ENCODE results near the gene RIPK4.

RIPK4 gene

DNA sequence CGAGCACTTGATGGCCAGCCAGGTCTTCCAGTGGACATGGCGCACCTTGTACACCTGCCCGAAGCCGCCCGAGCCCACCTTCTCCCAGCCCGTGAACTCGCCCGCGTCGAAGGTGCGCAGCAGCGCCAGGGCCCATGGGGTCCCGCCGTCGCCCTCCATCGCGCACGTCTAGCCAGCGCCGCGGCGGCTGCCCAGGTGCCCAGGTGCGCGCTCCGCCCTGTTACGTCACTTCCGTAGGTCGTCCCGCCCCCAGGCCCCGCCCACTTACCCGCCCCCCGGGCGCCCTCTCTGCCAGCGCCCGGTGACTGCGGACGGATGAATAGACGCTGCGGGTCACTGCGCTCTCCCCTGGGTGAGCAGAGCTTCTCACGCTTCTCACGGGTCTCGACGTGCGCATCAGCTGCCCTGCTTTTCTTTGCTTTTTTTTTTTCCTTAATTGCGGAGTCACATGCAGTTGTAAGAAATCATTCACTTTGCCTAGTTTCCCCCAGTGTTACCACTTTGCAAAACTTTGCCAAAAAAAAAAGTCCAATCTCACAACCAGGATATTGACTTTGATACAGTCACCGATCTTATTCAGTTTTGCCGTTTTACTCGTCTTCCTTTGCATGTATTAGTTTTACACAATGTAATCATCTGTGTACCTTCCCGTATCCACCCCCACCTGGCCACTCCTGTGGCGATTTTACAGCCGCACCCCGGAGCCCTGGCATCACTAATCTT, at the start of gene RIPK4:
TSS of gene RIPK4 (minus strand) at position 170 of the 723 bp plus-strand sequence. CDS start at position 159, 11 bp downstream.
- peak within 1 kb of the TSS; percentile 95 for H3K27ac ChIP-seq
- H3K36me3 ChIP-seq (ENCODE audit: insufficient read depth, low read length): peaks cover 7% of the 10 kb centered on the region; the same call in 1 of the 2 replicates
- H3K9ac ChIP-seq (ENCODE audit: insufficient read length): peak within 1 kb of the TSS; percentile 85
- H3K4me3 ChIP-seq: peak within 1 kb of the TSS; percentile 92
- TF ChIP-seq EZH2 (IDR thresholded peaks at IDR 0.05): no peak
- TF ChIP-seq POLR2AphosphoS5 (IDR thresholded peaks at IDR 0.05; ENCODE audit: borderline replicate concordance, low read depth, low read length): peak; percentile 74; the same call in 1 of the 2 replicates
- TF ChIP-seq FOXP2 (optimal IDR thresholded peaks at IDR 0.05; ENCODE audit: control extremely low read depth, extremely low read length, insufficient read depth): no peak
- DNase-seq (ENCODE audit: low read depth, low spot score): no peak
- no peaks in the 10 kb centered on the region for H3K9me3 ChIP-seq (ENCODE audit: low read depth, low read length)

DNA sequence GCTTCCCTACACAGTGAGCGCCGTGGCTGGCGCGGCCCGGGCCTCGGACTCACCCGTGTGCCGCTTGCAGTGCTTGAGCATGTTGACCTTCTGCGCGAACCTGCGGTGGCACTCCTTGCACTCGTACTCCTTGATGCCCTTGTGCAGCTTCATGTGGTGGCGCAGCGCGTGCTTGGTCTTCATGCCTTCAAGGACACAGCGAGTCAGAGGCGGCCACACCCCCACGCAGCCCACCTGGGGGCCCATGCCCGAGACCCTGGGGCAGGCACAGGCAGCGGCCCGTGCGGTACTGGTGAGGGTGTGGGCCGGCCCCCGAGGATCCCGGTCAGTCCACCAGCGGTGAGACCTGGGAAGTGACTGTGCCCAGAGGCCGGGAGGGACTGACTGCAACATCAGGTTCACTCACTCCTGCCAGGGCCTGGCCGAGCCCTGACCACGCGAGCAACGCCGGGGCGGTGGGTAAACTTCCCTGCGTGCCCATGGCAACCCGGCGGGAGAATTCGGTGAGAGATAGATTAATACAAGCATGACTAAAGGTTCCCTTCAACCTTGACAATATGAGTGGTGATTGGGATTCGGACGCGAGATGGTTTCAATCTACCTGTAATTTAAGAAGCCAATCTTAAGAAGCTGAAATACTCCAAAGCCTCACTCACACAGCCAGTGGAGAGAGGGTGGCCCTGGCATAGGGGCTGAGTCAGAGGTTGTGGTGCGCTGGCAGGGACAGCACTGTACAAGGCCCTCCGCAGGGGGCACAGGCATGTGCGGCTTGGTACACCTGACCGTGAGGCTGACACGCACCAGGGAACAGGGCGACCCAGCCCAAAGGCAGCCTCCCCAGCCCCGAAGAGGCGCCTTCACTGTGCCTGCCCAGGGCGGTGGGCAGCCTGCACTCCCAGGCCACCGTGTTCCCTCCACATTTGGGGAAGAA, 49.1 kb upstream of the RIPK4 start:
- Histone ChIP-seq H3K4me3 (no peak overlapping the region), H3K9ac (ENCODE audit: insufficient read length) (no peak overlapping the region), H3K36me3 (ENCODE audit: insufficient read depth, low read length) (peaks cover 15% of the 10 kb centered on the region), H3K27ac (no peak overlapping the region), H3K9me3 (ENCODE audit: low read depth, low read length) (no peaks in the 10 kb centered on the region)
- DNase-seq (ENCODE audit: low read depth, low spot score): no peak
- TF ChIP-seq FOXP2 (optimal IDR thresholded peaks at IDR 0.05; ENCODE audit: control extremely low read depth, extremely low read length, insufficient read depth): no peak
- TF ChIP-seq POLR2AphosphoS5 (IDR thresholded peaks at IDR 0.05; ENCODE audit: borderline replicate concordance, low read depth, low read length): no peak
- TF ChIP-seq EZH2 (IDR thresholded peaks at IDR 0.05): no peak

DNA sequence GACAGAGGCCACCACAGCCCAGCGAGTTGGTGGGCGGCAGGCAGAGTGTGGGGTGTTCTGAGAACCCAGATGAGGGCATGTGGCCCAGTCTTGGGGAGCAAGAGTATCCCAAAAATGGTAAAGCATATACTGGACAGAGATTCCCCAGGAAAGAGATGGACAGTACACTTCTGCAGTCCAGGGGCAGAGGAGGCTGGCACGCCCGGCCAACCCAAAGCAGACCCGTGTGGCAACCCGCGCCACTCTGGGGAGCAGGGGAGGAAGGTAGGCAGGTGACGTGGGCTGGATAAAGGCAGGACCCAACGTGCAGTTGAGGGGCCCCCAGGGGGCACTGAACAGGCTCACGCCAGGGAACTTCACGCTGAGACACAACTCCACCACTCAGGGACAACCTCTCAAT, 46.4 kb upstream of the RIPK4 start:
- H3K36me3 ChIP-seq (ENCODE audit: insufficient read depth, low read length): peaks cover 30% of the 10 kb centered on the region
- TF ChIP-seq EZH2 (IDR thresholded peaks at IDR 0.05) (no peak), FOXP2 (optimal IDR thresholded peaks at IDR 0.05; ENCODE audit: control extremely low read depth, extremely low read length, insufficient read depth) (no peak), POLR2AphosphoS5 (IDR thresholded peaks at IDR 0.05; ENCODE audit: borderline replicate concordance, low read depth, low read length) (no peak)

DNA sequence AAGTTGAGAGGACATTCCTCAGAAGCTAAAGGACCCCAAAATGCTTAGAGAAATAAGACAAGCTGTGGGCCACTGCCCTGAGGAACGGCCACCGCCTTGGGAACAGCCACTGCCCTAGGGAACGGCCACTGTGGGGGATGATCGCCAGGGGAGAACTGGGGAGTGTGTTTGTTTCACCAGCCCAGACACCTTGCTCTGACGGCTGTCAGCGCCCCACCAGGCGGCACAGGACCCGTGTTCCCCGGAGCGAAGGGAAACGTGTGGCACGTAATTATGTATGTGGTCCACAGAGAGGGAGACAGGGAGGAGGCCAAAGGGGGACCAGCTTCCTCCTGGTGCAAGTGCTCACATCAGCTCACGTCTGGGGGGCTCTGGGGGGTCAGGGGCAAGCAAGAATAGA, 45.8 kb upstream of the RIPK4 start:
- no peak overlapping the region for H3K4me3 ChIP-seq
- H3K27ac ChIP-seq: no peak overlapping the region; the same call in 1 of the 2 replicates
- no peak for DNase-seq (ENCODE audit: low read depth, low spot score)
- peaks cover 30% of the 10 kb centered on the region for H3K36me3 ChIP-seq (ENCODE audit: insufficient read depth, low read length)
- no peak for TF ChIP-seq EZH2 (IDR thresholded peaks at IDR 0.05)
- no peak for TF ChIP-seq POLR2AphosphoS5 (IDR thresholded peaks at IDR 0.05; ENCODE audit: borderline replicate concordance, low read depth, low read length)
- no peak for TF ChIP-seq FOXP2 (optimal IDR thresholded peaks at IDR 0.05; ENCODE audit: control extremely low read depth, extremely low read length, insufficient read depth)
- H3K9me3 ChIP-seq (ENCODE audit: low read depth, low read length): no peaks in the 10 kb centered on the region
- H3K9ac ChIP-seq (ENCODE audit: insufficient read length): no peak overlapping the region

More for the DNA sequence above, 46.4 kb upstream of the RIPK4 start:
- Histone ChIP-seq H3K4me3 (no peak overlapping the region), H3K27ac (no peak overlapping the region), H3K9me3 (ENCODE audit: low read depth, low read length) (no peaks in the 10 kb centered on the region), H3K9ac (ENCODE audit: insufficient read length) (no peak overlapping the region)
- DNase-seq (ENCODE audit: low read depth, low spot score): no peak

GRCh38 chr21:41810597-41810932, 43.7 kb upstream of the RIPK4 start:
- H3K36me3 ChIP-seq (ENCODE audit: insufficient read depth, low read length): peaks cover 27% of the 10 kb centered on the region
- no peak for TF ChIP-seq EZH2 (IDR thresholded peaks at IDR 0.05)
- no peak for TF ChIP-seq FOXP2 (optimal IDR thresholded peaks at IDR 0.05; ENCODE audit: control extremely low read depth, extremely low read length, insufficient read depth)
- no peak for TF ChIP-seq POLR2AphosphoS5 (IDR thresholded peaks at IDR 0.05; ENCODE audit: borderline replicate concordance, low read depth, low read length)
- no peak overlapping the region for H3K9ac ChIP-seq (ENCODE audit: insufficient read length)
- no peaks in the 10 kb centered on the region for H3K9me3 ChIP-seq (ENCODE audit: low read depth, low read length)
- H3K4me3 ChIP-seq: no peak overlapping the region
- 0 out of 2 replicates have a peak overlapping the region, but pooled peaks have one; percentile 13 for H3K27ac ChIP-seq
- no peak for DNase-seq (ENCODE audit: low read depth, low spot score)

DNA sequence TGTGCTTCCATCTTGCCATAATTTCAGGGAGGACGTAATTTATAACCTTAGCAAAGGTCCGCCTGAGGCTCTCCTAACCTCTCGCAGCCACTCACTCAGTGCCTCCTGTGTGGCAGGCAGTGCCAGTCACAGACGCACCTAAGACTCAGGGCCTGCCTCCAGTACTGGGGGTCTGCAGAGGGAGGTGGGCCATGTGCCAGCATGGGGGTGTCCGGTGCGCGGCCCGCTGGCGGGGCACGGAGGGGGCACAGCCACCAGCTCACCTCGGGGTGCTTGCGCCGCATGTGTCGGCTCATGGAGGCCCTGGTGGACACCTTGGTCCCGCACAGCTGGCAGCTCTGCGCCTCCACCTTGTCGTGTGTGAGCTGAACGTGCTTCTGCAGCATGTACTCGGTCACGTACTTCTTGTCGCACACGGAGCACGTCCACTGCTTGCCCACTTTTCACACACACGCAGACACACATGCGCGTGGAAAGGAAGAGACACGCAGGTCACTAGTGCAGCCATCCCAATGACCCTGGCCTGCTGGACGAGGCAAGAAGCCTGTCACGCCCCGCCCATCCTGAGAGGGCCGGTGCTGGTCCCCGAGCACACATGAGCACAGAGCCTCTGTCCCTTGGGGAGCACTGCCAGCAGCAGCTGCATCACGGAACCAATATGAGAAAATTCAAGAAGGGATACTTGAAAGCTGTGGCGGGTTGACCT, 43.2 kb upstream of the RIPK4 start:
- Histone ChIP-seq H3K4me3 (no peak overlapping the region), H3K36me3 (ENCODE audit: insufficient read depth, low read length) (peaks cover 22% of the 10 kb centered on the region)
- no peak for DNase-seq (ENCODE audit: low read depth, low spot score)

GRCh38 chr21:41808846-41809245, 42.0 kb upstream of the RIPK4 start:
- Histone ChIP-seq H3K9ac (ENCODE audit: insufficient read length) (no peak overlapping the region), H3K36me3 (ENCODE audit: insufficient read depth, low read length) (peaks cover 20% of the 10 kb centered on the region), H3K9me3 (ENCODE audit: low read depth, low read length) (no peaks in the 10 kb centered on the region), H3K4me3 (no peak overlapping the region), H3K27ac (no peak overlapping the region)
- no peak for TF ChIP-seq FOXP2 (optimal IDR thresholded peaks at IDR 0.05; ENCODE audit: control extremely low read depth, extremely low read length, insufficient read depth)
- TF ChIP-seq EZH2 (IDR thresholded peaks at IDR 0.05): no peak
- no peak for DNase-seq (ENCODE audit: low read depth, low spot score)

More for the DNA sequence above, 43.2 kb upstream of the RIPK4 start:
- Histone ChIP-seq H3K27ac (no peak overlapping the region), H3K9ac (ENCODE audit: insufficient read length) (no peak overlapping the region), H3K9me3 (ENCODE audit: low read depth, low read length) (no peaks in the 10 kb centered on the region)
- TF ChIP-seq EZH2 (IDR thresholded peaks at IDR 0.05): no peak
- TF ChIP-seq POLR2AphosphoS5 (IDR thresholded peaks at IDR 0.05; ENCODE audit: borderline replicate concordance, low read depth, low read length): no peak
- no peak for TF ChIP-seq FOXP2 (optimal IDR thresholded peaks at IDR 0.05; ENCODE audit: control extremely low read depth, extremely low read length, insufficient read depth)

- DNase-seq (ENCODE audit: low read depth, low spot score): no peak
- Histone ChIP-seq H3K4me3 (no peak overlapping the region), H3K9me3 (ENCODE audit: low read depth, low read length) (no peaks in the 10 kb centered on the region), H3K36me3 (ENCODE audit: insufficient read depth, low read length) (peaks cover 20% of the 10 kb centered on the region), H3K9ac (ENCODE audit: insufficient read length) (no peak overlapping the region), H3K27ac (no peak overlapping the region)
- TF ChIP-seq FOXP2 (optimal IDR thresholded peaks at IDR 0.05; ENCODE audit: control extremely low read depth, extremely low read length, insufficient read depth) (no peak), POLR2AphosphoS5 (IDR thresholded peaks at IDR 0.05; ENCODE audit: borderline replicate concordance, low read depth, low read length) (no peak), EZH2 (IDR thresholded peaks at IDR 0.05) (no peak)
Measured at GRCh38 chr21:41808094-41808493, 41.2 kb upstream of the RIPK4 start.

Measured in SK-N-MC (cell line).